Endodermal cell (in vitro differentiated cells): ENCODE results near the gene PCBP3. TPM values are rescaled to one million over a fixed set of nuclear protein-coding genes. Genes with fewer than 3 reads are reported as not detected.
A peak's percentile ranks its signal among the peaks of the same experiment; 100 is the strongest.

ENCODE experiments used
- DNase-seq: peaks from one replicate; pipeline ENCODE4 v3.0.0-alpha.2; 2017
- H3K27ac ChIP-seq: 2 replicates; pipeline ENCODE4 v1.5.1; 2013; ENCODE audit warnings: mild to moderate bottlenecking, low read depth, low read length, moderate library complexity
- H3K27me3 ChIP-seq: 2 replicates; pipeline ENCODE4 v1.6.1; 2013; ENCODE audit warnings: mild to moderate bottlenecking, low read length, moderate library complexity; ENCODE audit not compliant: insufficient read depth, control insufficient read depth, poor library complexity, severe bottlenecking
- H3K36me3 ChIP-seq: 2 replicates; pipeline ENCODE4 v1.7.0; 2013; ENCODE audit warnings: mild to moderate bottlenecking, low read length, moderate library complexity; ENCODE audit not compliant: control insufficient read depth, insufficient read depth
- H3K4me1 ChIP-seq: one replicate; pipeline ENCODE4 v1.7.0; 2013; ENCODE audit warnings: low read length; ENCODE audit not compliant: control insufficient read depth, insufficient read depth
- H3K4me3 ChIP-seq: 2 replicates; pipeline ENCODE4 v1.5.1; 2013; ENCODE audit warnings: mild to moderate bottlenecking, low read length, moderate library complexity
- H3K9ac ChIP-seq: 2 replicates; pipeline ENCODE4 v1.6.1; 2013; ENCODE audit warnings: mild to moderate bottlenecking, low read length, moderate library complexity; ENCODE audit not compliant: poor library complexity, severe bottlenecking; ENCODE audit errors: extremely low read depth
- H3K9me3 ChIP-seq: 2 replicates; pipeline ENCODE4 v1.6.1; 2013; ENCODE audit warnings: mild to moderate bottlenecking, low read length, moderate library complexity; ENCODE audit not compliant: control insufficient read depth
- H3K27ac Mint-ChIP-seq: 2 replicates; pipeline ENCODE4 v1.8.0; 2020; ENCODE audit warnings: mixed read lengths
- H3K27me3 Mint-ChIP-seq: 2 replicates; pipeline ENCODE4 v1.8.0; 2021; ENCODE audit warnings: mild to moderate bottlenecking, mixed read lengths; ENCODE audit not compliant: insufficient read depth
- H3K36me3 Mint-ChIP-seq: 2 replicates; pipeline ENCODE4 v1.8.0; 2020; ENCODE audit warnings: low read depth, mixed read lengths
- H3K4me1 Mint-ChIP-seq: 2 replicates; pipeline ENCODE4 v1.8.0; 2020; ENCODE audit warnings: mixed read lengths
- H3K4me3 Mint-ChIP-seq: 2 replicates; pipeline ENCODE4 v1.8.0; 2020; ENCODE audit warnings: mild to moderate bottlenecking, moderate library complexity, mixed read lengths
- H3K9me3 Mint-ChIP-seq: 2 replicates; pipeline ENCODE4 v1.8.0; 2020; ENCODE audit warnings: mild to moderate bottlenecking, mixed read lengths
- WGBS, 2 experiments: methylation state at CpG; one replicate each; pipeline versions ENCODE4 v1.1.5 to v1.1.7; 2013; ENCODE audit warnings: missing lambda C conversion rate in 2 of 2, mixed read lengths in 1 of 2; ENCODE audit not compliant: insufficient coverage in 1 of 2, insufficient read length in 1 of 2; 5-methylcytosine and 5-hydroxymethylcytosine counted together
- total RNA-seq, 2 donors: library from RNA; stranded (reverse); fragmentation: NEBNext Ultra II Directional in 1 of 2; extraction: Animal tissue kit (Norgen Biotek cat#: 25700) in 1 of 2; gene quantifications; 2 replicates in 1 of 2; 3 replicates in 1 of 2; pipeline ENCODE4 v1.2.1, GENCODE V29; 2021
- TF ChIP-seq, protein P1 (sequence below): fragments of 200-600 bp; sonication (generic); conservative IDR thresholded peaks from 2 replicates; pipeline ENCODE4 v1.5.0; 2021; ENCODE audit warnings: antibody characterized with exemption, mild to moderate bottlenecking

Gene PCBP3
- total RNA-seq, 2 donors from 2014 or later: 2.1 to 10.6 TPM

DNA sequence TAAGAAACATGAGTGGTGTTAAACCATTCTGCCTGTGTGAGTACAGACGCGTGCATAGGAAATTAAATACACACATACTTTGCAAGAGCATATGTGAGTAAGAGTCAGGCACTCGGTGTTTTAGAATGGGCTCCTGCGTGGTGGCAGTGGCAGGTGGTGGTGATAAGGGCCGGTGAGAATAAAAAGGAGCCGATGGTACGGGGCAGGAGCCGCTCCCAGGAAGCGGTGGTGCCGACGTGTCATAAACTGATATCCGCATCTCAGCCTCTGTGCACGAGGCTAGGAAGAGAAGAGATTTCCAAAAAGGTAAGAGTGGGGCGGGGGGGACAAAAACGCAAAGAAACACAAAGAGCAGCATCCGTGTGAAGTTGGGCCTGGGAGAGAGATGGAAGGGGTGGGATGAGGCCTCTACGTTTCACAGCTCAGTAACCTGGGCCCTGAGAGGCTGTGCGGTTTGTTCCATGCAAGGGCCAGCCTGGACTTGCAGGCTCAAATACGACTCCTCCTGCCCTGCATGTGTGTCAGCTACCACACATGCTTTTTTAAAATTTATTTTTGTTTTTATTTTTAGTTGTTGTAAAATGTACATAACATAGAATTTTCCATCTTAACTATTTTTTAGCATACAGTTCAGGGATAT is 210.3 kb downstream of the PCBP3 start:
- peak; percentile 23 for DNase-seq
- H3K4me3 Mint-ChIP-seq: no peak overlapping the region
- Histone ChIP-seq H3K4me3 (no peak overlapping the region), H3K36me3 (no peaks in the 10 kb centered on the region), H3K27ac (no peak overlapping the region), H3K9ac (no peak overlapping the region), H3K9me3 (no peaks in the 10 kb centered on the region), H3K27me3 (no peaks in the 10 kb centered on the region), H3K4me1 (no peaks in the 10 kb centered on the region)
- no peaks in the 10 kb centered on the region for H3K27me3 Mint-ChIP-seq
- H3K27ac Mint-ChIP-seq: no peak overlapping the region
- H3K36me3 Mint-ChIP-seq: no peaks in the 10 kb centered on the region
- H3K9me3 Mint-ChIP-seq: no peaks in the 10 kb centered on the region
- TF ChIP-seq, protein P1, sequence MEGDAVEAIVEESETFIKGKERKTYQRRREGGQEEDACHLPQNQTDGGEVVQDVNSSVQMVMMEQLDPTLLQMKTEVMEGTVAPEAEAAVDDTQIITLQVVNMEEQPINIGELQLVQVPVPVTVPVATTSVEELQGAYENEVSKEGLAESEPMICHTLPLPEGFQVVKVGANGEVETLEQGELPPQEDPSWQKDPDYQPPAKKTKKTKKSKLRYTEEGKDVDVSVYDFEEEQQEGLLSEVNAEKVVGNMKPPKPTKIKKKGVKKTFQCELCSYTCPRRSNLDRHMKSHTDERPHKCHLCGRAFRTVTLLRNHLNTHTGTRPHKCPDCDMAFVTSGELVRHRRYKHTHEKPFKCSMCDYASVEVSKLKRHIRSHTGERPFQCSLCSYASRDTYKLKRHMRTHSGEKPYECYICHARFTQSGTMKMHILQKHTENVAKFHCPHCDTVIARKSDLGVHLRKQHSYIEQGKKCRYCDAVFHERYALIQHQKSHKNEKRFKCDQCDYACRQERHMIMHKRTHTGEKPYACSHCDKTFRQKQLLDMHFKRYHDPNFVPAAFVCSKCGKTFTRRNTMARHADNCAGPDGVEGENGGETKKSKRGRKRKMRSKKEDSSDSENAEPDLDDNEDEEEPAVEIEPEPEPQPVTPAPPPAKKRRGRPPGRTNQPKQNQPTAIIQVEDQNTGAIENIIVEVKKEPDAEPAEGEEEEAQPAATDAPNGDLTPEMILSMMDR: no peak
- H3K4me1 Mint-ChIP-seq: peaks cover 30% of the 10 kb centered on the region
- WGBS, 2 experiments: 93 to 97% methylated on average over 6 to 19 of the region's 19 CpGs

GRCh38 chr21:45854690-45855247 is 211.2 kb downstream of the PCBP3 start:
- 73 to 77% methylated on average over 8 to 12 of the region's 12 CpGs for WGBS, 2 experiments
- peak; percentile 59 for DNase-seq

GRCh38 chr21:45855248-45855811 is 211.8 kb downstream of the PCBP3 start:
- Mint-ChIP-seq H3K36me3 (no peaks in the 10 kb centered on the region), H3K4me1 (peaks cover 30% of the 10 kb centered on the region), H3K27ac (peak overlapping the region; percentile 61), H3K27me3 (no peaks in the 10 kb centered on the region), H3K4me3 (no peak overlapping the region), H3K9me3 (no peaks in the 10 kb centered on the region)
- Histone ChIP-seq H3K9ac (no peak overlapping the region), H3K4me1 (no peaks in the 10 kb centered on the region), H3K27ac (no peak overlapping the region), H3K9me3 (no peaks in the 10 kb centered on the region), H3K4me3 (no peak overlapping the region), H3K36me3 (no peaks in the 10 kb centered on the region), H3K27me3 (no peaks in the 10 kb centered on the region)
- no peak for DNase-seq
- TF ChIP-seq, protein P1: no peak
- 86% methylated on average over 13 to 17 of the region's 18 CpGs for WGBS, 2 experiments

More at GRCh38 chr21:45854690-45855247, 211.2 kb downstream of the PCBP3 start:
- TF ChIP-seq, protein P1: no peak
- H3K4me1 ChIP-seq: no peaks in the 10 kb centered on the region
- H3K4me3 ChIP-seq: no peak overlapping the region
- H3K9ac ChIP-seq: no peak overlapping the region
- Mint-ChIP-seq H3K36me3 (no peaks in the 10 kb centered on the region), H3K4me3 (no peak overlapping the region), H3K9me3 (no peaks in the 10 kb centered on the region), H3K4me1 (peaks cover 30% of the 10 kb centered on the region), H3K27ac (peak overlapping the region; percentile 61), H3K27me3 (no peaks in the 10 kb centered on the region)
- H3K27me3 ChIP-seq: no peaks in the 10 kb centered on the region
- no peaks in the 10 kb centered on the region for H3K36me3 ChIP-seq
- H3K27ac ChIP-seq: no peak overlapping the region
- no peaks in the 10 kb centered on the region for H3K9me3 ChIP-seq
